ENCODE results near the gene PSMB9. TPM values are rescaled to one million over a fixed set of nuclear protein-coding genes. Genes with fewer than 3 reads are reported as not detected.
A peak's percentile ranks its signal among the peaks of the same experiment; 100 is the strongest.

PSMB9 gene
- polyA plus RNA-seq, 3 donors, result 204 to 405 (median 350) TPM

- H3K9me3 ChIP-seq (replicated peaks in 1 of 2; ENCODE audit: control insufficient read depth in 1 of 2, insufficient read depth in 1 of 2, low read length in 2 of 2), result no peaks in the 10 kb centered on the region
- no peaks in the 10 kb centered on the region for H3K27me3 ChIP-seq (ENCODE audit: control insufficient read depth in 2 of 2, insufficient read depth in 2 of 2, low read length in 2 of 2)
- intact Hi-C loops (cut with micrococcal nuclease), result no loop called here
- peaks cover 92% of the 10 kb centered on the region in 2 donors for H3K36me3 Mint-ChIP-seq
- peaks cover 21% of the 10 kb centered on the region for H4K20me1 ChIP-seq (ENCODE audit: insufficient read depth, low read length)
- TF ChIP-seq CTCF (IDR thresholded peaks at IDR 0.05), result no peak
- H3K27ac ChIP-seq (ENCODE audit: low read depth in 1 of 2, low read length in 2 of 2), result no peak overlapping the region
- no peaks in the 10 kb centered on the region for H3K9me3 Mint-ChIP-seq
- H2AFZ ChIP-seq (ENCODE audit: insufficient read depth, low read depth, low read length, poor library complexity, severe bottlenecking), result no peak overlapping the region
- no CpG with 5 or more reads among the region's 5 CpGs for WGBS (ENCODE audit: insufficient coverage)
- no peaks in the 10 kb centered on the region for H3K27me3 Mint-ChIP-seq (ENCODE audit: low read depth in 3 of 3)
- H3K4me3 ChIP-seq (replicated peaks in 1 of 3; ENCODE audit: low read depth in 2 of 3, low read length in 3 of 3), result no peak overlapping the region
- peaks cover 83 to 99% of the 10 kb centered on the region in 2 donors for H3K36me3 ChIP-seq (replicated peaks in 1 of 2; ENCODE audit: control insufficient read depth in 1 of 2, insufficient read depth in 2 of 2, low read length in 2 of 2)
- no peak overlapping the region for H3K9ac ChIP-seq (ENCODE audit: insufficient read depth, low read length, poor library complexity, severe bottlenecking)
- no peaks in the 10 kb centered on the region for H3K4me1 ChIP-seq (ENCODE audit: control insufficient read depth in 1 of 2, insufficient read depth in 2 of 2, low read length in 2 of 2)
- no peak for DNase-seq
- H3K4me2 ChIP-seq (replicated peaks; ENCODE audit: extremely low read depth, low read length, poor library complexity, severe bottlenecking), result no peak overlapping the region
- no peaks in the 10 kb centered on the region for H3K79me2 ChIP-seq (ENCODE audit: insufficient read depth, low read length)
- H3K4me3 Mint-ChIP-seq, result no peak overlapping the region
- no peak overlapping the region for H3K27ac Mint-ChIP-seq
- peaks cover 7% of the 10 kb centered on the region for H3K4me1 Mint-ChIP-seq
Observed at GRCh38 chr6:32830936-32831335, 23.1 kb upstream of the PSMB9 start.

DNA sequence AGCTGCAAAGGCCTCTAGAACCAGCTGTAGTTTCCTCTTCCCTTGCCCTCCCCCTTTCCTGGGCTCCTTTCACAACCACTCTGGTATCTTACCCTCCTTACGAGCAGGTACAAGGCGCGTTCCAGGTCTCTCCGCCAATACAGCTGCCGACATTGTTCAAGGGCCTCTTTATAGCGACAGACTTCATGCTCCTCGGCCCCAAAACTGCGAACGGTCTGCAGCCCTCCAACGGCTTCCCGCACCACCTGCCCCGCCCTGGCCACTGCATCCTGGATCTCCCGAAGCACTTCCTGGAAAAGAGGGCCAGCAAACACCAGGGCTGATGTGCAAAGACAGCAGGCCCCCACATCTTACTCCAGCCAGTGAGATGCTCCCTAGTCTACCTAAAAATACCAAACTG, 21.5 kb upstream of the PSMB9 start:
- no peak overlapping the region for H3K4me2 ChIP-seq (replicated peaks; ENCODE audit: extremely low read depth, low read length, poor library complexity, severe bottlenecking)
- H3K4me3 Mint-ChIP-seq, result no peak overlapping the region
- no peak for DNase-seq
- peaks cover 18% of the 10 kb centered on the region for H3K4me1 Mint-ChIP-seq
- H3K79me2 ChIP-seq (ENCODE audit: insufficient read depth, low read length), result peaks cover 13% of the 10 kb centered on the region
- peak overlapping the region in 2 of 7 donors; percentile 47 to 65 for H3K27ac Mint-ChIP-seq
- H3K27me3 ChIP-seq (ENCODE audit: control insufficient read depth in 2 of 2, insufficient read depth in 2 of 2, low read length in 2 of 2), result no peaks in the 10 kb centered on the region
- peaks cover 4 to 5% of the 10 kb centered on the region in 2 donors for H3K4me1 ChIP-seq (ENCODE audit: control insufficient read depth in 1 of 2, insufficient read depth in 2 of 2, low read length in 2 of 2)
- H3K4me3 ChIP-seq (replicated peaks in 1 of 3; ENCODE audit: low read depth in 2 of 3, low read length in 3 of 3), result no peak overlapping the region
- H2AFZ ChIP-seq (ENCODE audit: insufficient read depth, low read depth, low read length, poor library complexity, severe bottlenecking), result no peak overlapping the region
- no peaks in the 10 kb centered on the region for H3K9me3 ChIP-seq (replicated peaks in 1 of 2; ENCODE audit: control insufficient read depth in 1 of 2, insufficient read depth in 1 of 2, low read length in 2 of 2)
- no peak overlapping the region for H3K27ac ChIP-seq (ENCODE audit: low read depth in 1 of 2, low read length in 2 of 2)
- no peaks in the 10 kb centered on the region for H3K27me3 Mint-ChIP-seq (ENCODE audit: low read depth in 3 of 3)
- H3K36me3 Mint-ChIP-seq, result peaks cover 98 to 99% of the 10 kb centered on the region in 2 donors
- H3K36me3 ChIP-seq (replicated peaks in 1 of 2; ENCODE audit: control insufficient read depth in 1 of 2, insufficient read depth in 2 of 2, low read length in 2 of 2), result peaks cover 93 to 98% of the 10 kb centered on the region in 2 donors
- H3K9me3 Mint-ChIP-seq, result no peaks in the 10 kb centered on the region
- 97% methylated on average over 13 of the region's 13 CpGs for WGBS (ENCODE audit: insufficient coverage)
- no peak for TF ChIP-seq CTCF (IDR thresholded peaks at IDR 0.05)
- no peak overlapping the region for H3K9ac ChIP-seq (ENCODE audit: insufficient read depth, low read length, poor library complexity, severe bottlenecking)
- intact Hi-C loops (cut with micrococcal nuclease), result no loop called here
- peaks cover 25% of the 10 kb centered on the region for H4K20me1 ChIP-seq (ENCODE audit: insufficient read depth, low read length)
